ENCODE measurements around the gene SEC16A.

Gene SEC16A

DNA sequence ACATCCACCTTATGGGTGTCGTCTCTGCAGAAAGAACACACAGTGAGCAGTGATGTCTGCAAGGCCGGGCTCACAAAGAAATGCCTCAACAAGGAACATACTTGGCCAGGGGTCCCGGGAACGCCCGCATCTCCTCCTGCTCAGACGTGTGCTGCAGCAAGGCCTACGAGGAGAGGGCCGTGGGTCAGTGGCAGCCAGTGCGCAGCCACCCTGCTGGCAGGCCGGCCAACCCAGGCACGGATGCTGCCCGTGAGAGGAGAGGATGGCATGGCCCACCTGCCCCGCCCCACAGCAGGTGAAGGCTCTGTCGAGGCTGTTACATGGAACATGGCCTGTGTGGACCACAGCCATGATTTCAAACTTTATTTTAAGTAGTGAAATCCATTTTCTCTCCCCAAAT, 19.3 kb downstream of the SEC16A start:
- DNase-seq (ENCODE audit: low read depth in 2 of 2): no peak

DNA sequence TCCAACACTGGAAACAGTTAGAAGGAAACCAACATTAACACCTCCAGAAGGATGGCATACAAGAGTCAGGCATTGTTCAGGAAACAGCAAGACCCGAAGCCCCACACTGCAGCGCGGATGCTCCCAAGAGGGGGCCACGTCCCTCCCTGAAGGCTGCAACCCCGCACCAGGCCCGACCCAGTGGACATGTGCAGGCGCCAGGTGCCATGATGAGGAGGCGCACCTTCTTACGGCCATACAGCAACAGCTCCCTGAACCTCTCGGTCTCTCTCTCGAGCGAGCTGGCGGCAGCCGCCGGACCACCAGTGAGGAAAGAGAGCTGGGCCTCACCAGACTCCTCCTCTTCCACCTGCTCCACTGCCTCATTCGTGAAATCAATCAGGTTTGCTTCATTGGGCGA, 20.2 kb downstream of the SEC16A start:
- no peak for DNase-seq (ENCODE audit: low read depth in 2 of 2)

DNA sequence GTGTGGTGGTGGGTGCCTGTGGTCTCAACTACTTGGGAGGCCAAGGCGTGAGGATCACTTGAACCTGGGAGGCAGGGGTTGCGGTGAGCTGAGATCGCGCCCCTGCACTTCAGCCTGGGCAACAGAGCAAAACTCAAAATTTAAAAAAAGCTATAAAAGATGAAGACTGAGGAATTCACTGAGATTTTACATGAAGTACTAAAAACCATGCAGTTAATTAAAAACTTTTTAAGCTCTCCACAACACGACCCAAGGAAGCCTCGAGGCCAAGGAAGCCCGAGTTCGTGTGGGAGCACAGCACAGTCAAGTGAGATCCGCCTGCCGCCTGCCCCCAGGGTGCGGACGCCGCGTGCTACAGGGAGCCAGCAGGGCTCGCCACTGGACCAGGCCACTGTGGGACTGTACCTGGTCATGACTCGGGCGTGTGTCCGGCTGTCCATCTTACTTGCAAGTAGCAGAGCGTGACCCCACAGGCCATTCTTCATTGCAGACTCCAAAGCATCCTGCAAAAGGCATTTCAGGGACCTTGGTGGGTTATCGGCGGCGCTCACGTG, 22.0 kb downstream of the SEC16A start:
- no peak for DNase-seq (ENCODE audit: low read depth in 2 of 2)

DNA sequence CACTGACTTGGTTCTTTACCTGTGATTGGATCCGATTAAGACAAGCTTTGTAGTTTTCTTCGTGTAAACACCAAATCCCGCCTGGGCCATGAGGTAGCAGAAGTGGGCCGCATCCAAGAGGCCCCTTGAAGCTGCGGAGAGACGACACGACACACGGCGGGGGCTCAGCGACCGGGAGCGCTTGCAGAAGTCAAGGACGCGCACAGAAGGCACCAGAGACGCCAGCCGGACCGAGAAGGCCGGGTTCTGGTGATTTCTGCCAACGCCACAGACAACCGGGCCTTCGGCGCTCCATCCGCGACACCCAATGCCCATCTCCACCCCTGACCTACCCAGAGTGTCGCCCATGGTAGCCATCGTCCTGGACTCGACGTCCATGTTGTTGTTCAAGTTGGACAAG, 23.4 kb downstream of the SEC16A start:
- no peak for DNase-seq (ENCODE audit: low read depth in 2 of 2)

DNA sequence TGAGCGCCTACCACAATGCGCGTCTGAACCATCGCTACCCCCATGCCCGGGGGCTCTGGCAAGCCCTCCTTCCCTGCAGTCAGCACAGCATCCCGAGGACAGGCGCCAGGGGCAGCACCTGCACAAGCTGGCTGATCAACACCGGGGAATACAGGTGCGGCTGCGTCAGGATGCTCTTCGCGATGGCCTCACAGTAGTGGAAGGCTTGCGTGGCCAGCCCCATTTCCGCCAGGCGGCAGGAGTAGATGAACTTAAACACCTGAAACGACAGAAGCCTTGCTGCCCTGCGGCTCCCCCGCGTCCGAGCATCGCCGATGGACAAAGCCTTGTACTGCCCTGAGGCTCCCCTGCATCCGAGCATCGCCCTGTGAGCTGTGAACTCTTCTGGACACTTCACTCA, 25.5 kb downstream of the SEC16A start:
- DNase-seq (ENCODE audit: low read depth in 2 of 2): no peak

DNA sequence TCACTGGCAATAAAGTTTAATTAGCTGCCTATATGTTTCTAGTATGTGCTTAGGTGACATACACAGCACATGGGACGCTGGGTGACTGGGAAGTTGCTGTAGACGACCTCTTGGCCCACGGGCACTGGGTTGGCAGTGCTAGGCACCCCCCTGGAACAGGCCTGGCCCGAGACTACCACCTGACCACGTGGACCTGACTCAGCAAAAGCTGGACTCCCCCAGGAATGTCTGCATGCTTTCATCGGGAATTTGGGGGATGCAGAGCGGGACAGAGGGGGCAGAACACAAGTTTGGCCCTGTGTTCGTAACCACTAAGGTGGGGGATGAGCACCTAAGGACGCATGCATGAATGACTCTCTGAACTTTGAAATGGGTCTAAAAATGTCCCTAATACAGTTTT, 26.6 kb downstream of the SEC16A start:
- DNase-seq (ENCODE audit: low read depth in 2 of 2): no peak

DNA sequence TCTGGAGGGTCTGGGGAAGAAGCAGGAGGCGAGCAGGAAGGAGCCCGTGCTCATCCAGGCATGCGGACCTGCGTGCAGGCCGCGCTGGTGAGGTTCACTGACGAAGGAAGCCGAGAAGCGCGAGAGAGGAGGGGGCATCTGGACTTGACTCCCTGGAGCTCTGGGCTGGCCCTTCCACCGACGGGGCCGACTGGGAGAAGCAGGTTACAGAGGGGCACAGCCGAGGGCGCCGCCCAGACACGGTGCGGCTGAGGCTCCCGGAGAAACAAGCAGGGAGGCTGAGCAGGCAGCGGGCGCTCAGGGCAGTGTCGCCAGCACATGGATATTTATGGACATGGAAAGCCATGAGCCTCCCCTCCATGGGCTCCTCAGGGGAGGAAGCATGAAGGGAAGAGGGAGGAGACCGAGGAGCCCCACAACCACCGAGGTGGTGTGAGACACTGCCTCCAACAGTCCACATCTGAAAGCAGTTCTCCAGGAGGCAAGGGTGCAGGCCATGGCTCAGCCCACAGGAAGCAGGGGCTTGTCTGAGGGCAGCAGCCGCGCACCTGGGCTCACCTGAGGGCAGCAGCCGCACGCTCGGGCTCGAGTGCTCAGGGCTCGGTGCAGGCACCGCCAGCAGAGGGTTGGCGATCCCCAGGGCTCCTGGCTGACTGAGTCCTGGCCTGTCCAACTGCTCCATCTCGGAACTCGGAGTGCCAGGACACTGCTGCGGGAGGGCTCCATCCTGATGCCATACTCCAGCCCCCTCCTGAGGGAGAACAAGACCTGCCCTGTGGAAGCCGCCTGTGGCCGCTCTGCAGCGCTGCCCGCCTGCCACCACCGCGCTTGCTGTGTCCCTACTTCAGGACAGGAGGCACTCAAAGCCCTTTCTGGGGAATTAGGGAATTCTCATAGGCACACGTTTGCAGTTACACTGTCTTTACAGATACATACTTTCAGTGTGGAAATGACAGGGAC, 27.5 kb downstream of the SEC16A start:
- no peak for DNase-seq (ENCODE audit: low read depth in 2 of 2)

DNA sequence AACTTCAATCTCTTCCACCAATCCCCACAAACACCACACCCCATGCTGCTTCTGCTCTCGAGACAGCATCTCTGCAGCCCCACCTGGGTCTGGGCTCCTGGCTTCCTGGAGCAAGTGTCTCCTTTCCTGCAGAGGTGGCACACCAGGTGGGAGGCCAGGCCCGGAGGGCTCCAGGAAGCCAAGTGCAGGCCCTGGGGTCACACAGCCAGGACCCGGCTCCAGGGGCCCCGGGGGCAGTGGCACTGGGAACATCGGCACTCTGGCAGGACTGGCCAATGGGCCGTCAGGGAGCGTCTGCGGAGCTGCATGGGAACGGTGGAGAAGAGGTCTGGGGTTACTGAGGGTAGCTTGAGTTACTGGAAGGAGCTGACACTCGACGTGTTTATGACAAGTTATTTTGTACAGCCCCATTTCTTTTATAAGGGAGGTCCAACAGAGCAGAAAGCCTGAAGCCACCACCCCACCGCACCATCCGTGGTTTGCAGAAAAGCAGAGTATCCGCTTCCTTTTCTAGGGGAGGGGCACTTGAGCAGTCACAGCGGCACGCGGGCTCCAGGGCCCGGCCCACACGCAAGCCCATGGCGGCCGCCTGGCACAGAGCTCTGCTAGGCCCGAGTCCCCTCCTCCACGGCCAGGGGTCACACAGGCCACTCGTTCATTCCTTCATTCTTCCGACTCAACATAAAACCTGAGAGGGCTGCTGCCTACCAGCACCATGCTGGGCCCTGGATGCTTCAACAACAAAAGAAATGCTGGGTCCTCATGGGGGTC, 28.6 kb downstream of the SEC16A start:
- DNase-seq (ENCODE audit: low read depth in 2 of 2): no peak

DNA sequence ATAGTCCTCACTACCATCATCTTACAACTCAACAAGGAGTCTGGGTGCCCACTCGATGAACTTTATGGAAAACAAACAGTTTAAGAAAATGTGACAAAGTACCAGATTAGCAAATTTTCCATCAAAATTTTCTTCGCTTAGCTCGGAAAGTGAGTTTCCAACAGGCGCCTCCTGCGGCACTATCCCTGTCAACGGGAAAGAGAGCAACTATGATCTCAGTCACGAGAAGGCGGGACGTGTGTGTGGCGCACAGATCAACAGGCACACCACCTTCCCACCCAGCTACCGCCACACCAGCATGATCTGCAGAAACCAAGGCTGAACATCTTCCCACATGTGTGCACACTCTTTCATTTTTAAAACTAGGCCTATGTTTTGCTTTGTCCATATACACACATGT, 29.5 kb downstream of the SEC16A start:
- DNase-seq (ENCODE audit: low read depth in 2 of 2): no peak

DNA sequence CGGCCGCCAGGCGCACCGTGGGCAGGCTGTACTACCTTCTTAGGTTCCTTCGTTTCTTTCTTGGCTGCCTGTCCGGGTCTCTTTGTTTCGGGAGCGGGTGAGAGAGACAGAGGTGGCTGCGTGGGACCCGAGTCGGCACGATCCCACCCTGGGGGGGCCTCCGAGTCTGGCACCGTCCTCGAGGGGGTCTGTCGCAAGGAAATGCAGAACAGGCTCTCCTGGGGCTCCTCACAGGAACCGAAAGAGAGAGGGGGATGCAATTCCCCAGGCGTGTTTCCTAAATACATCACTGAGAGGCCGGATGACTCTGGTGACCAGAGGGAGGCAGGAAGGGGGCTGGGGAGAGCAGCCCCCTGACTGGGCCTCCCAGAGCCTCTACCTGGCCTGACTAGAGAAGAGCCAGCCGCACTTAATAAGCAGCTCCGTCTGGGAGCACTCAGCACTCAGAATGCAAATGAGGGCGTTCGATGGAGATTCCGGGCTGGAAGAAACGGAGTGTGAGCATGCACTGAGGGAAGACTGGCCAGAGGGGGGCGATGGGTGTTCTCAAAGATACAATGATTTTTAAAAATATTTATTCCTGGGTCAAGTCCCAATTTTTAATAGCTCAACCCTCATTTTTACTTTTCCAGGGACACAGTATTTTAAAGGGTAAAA, 31.5 kb downstream of the SEC16A start:
- DNase-seq (ENCODE audit: low read depth in 2 of 2): no peak

DNA sequence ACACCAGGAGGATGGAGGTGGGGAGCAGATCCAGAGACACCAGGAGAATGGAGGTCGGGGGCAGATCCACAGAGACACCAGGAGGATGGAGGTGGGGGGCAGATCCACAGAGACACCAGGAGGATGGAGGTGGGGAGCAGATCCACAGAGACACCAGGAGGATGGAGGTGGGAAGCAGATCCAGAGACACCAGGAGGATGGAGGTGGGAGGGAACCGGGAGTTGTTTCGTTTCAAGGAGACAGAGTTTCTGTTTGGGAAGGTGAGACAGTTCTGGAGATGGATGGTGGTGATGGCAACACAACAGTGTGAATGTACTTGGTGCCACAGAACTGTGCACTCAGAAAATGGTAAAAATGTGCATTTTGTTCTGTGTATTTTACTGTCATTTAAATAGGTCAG, 34.2 kb downstream of the SEC16A start:
- no peak for DNase-seq (ENCODE audit: low read depth in 2 of 2)

DNA sequence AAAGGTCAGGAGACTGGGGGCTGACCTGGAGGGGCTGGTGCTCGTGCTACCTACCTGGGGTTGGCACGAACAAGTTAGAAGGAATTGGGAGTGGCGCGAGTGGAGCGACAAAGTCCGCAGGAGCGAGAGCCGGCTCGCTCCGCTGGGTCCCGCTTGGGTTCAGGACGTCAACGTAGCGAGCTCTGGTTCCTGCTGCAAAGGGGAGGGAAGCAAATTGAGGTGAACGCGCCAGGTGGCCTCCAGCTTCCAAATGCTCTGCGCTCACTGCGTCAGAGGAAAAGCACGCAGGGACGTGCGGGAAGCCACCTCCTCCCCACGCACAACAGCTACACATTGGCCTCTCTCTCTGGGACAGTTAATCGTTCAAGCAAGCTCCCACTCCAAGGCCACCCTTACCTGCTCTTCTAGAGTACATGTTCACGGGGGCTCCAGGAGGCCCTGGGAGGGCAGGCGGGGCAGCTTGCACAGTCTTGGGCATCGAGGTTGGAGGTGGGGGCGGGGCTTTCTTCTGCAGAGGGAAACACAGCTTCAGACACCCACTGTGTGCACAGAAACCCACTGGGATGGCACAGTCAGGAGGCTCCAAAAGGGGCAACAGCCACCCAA, 35.6 kb downstream of the SEC16A start:
- no peak for DNase-seq (ENCODE audit: low read depth in 2 of 2)

DNA sequence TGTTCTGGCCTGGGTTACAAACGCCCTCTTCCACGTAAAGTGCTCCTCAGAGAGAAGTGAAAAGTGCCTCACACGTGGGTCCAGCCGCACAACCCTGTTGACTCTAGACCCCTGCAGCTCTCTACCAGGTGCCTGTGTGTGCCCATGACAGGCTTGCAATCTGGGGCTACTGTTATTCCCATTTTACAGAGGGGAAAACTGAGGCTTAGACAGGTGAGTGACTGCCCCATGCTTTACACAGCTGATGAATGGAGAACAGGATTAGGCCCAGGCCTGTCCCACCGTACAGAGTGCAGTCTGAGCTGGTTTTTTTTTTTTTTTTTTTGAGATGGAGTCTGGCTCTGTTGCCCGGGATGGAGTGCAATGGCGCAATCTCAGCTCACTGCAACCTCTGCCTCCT, 37.0 kb downstream of the SEC16A start:
- DNase-seq (ENCODE audit: low read depth in 2 of 2): no peak

DNA sequence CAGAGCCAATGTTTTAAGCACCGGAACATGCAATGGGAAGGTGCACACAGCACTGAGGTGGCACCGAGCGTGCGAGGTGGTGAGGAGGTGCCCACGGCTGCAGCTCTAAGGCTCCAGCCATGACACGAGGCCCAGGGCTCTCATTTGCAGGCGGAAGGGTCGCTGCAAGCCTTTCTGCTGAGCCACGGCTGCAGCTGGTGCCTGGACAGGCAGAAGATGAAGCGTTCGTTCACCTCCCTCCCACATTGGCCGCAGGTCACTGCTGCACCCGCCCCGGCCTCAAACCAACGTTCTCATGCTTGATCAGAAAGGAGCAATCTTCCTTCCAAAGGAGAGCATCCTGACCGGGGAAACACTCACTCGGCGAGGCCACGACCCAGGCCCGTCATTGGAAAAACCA, 38.7 kb downstream of the SEC16A start:
- no peak for DNase-seq (ENCODE audit: low read depth in 2 of 2)

DNA sequence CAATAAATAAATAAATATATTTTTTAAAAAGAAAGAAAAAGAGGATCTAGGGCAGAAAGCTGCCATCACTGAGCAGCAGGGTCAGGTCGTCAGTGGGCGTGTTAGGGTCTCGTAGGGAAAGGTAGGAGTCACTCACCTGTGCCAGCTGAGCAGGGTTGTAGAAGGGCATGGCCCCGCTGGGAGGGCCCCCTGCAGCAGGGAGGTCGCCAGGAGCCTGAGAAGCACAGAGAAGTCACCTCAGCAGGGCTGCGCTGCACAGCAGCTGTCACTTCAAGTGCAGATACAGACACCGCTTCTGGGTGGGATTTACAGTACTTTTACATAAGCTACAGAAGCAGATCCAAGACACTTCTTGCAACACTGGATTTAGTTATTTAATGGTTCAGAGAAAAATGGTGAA, 39.2 kb downstream of the SEC16A start:
- no peak for DNase-seq (ENCODE audit: low read depth in 2 of 2)

DNA sequence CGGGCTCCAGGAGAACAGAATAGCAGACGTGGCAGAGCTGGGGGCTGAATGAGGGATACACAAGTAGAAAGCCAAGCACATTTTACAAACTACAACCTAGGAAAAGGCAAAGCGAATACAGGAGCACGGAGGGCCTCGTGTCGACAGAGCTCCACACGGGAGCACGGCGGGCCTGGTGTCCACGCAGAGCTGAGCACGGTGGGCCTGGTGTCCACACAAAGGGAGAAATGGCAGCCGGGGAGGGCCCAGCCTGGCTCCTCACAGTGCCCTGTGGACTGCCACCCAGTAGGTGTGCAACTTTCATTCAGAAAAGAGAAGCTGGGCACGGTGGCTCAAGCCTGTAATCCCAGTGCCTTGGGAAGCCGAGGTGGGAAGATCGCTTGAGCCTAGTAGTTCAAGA, 39.8 kb downstream of the SEC16A start:
- DNase-seq (ENCODE audit: low read depth in 2 of 2): no peak

DNA sequence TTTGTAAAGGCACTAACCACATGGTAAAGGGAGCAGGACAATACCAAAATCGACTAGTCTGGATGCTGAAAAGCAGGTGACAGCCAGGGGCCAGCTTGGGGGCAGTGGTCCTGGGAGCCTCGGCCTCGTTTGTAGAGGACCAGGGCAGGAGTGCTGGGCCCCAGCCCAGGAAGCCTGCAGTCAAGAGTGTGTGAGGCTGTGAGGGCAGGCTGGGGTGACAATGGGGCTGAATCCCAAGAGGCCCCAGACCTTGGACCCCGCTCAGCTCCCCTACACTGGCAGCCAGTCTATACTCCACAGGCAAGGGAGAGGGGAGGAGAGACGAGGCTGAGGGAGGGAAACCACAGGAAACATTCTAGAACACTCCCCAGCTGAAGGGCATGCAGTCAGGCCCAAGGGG, 40.6 kb downstream of the SEC16A start:
- DNase-seq (ENCODE audit: low read depth in 2 of 2): no peak

DNA sequence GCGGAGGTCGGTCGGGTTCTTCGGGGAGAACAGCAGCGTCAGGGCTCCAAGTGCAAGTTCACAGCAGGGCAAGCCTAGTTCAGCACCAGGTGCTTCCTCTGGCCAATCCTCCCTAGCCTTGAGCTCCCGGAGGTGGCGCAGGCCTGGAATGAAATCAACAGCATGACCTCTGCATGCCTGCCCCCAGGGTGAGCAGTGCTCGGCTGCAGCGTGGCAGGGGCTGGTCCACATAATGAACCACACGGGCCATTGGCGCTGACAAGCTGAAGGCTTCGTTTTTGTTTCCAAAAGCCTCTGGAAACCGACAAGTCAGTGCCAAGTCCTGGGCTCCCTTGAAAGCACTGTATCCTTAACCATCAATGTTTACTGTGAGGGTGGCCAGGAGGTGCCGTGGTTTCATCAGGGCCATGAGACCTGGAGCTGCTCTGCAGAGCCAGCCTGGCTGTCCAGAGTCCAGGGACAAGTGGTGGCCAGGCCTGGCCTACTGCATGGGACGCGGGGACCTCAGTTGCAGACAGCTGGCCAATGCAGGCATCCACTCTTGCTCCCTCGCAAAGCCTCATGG, 41.1 kb downstream of the SEC16A start:
- DNase-seq (ENCODE audit: low read depth in 2 of 2): no peak

DNA sequence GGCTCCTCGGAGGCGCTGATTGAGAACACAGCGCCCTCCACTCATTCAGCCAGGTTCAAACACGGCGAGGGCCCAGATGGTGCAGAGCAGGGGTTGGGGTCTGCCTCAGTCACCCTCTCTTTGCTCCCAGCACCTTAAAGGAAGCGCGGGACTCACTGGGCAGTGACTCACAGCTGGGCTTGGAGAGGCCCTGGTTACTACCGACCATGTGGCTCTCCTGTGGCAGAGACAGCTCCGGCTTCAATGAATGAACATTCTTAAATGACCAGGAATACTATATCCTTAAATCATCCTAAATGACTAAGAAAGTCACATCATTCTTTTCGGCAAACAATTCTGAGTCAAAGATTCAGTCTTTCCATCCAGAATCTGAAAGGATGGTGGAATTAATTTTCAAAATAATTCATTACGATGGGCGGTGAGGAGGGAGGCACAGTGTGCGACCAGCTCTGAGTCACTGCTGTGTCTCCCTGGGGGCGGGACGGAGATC, 41.6 kb downstream of the SEC16A start:
- no peak for DNase-seq (ENCODE audit: low read depth in 2 of 2)

DNA sequence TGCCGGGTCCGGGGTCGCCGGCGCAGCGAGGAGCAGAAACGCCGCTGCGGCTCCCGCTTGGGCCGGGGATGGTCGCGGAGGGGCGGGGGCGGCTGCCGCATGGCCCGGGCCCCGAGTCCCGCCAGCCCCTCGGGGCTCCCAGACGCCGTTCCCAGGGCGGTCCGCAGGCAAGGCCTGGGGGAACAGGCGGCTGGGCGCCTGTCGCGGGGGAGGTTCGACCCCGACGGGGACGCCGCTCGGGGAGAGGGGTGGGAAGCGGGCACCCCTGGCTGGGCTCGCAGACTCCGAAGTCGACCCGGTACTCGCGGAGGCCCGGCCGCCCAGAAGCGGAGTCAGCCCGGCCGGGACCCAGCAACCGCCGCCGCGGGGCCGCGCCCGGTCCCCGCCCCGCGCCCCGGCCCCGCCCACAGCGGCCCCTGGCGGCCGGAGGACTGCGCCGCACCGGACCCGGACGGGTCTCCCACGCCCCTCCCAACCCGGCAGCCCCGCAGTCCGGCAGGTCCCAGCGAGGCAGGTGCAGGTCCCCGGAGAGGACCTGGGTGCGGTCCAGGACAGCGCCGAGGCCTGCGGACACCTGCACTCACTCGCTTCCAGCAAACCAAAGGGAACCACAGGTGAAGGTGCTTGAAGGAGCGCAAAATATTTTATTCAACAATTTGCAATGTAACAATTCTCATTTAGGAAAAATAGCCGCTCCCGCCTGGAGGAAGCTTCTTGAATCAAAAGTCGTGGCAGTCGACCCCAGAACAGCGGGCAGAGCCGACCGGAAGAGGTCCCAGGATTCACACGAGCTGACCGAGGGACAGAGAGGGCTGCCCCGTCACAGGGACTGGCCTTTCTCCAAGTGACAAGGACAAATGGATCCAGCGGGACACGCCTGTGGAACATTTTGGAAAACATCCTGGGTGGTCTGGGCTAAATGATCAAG, 43.1 kb downstream of the SEC16A start, which contains the start of gene INPP5E:
INPP5E (minus strand) TSS at position 365 of the 928 bp plus-strand sequence. CDS start 426 bp downstream, outside the sequence.
- DNase-seq (ENCODE audit: low read depth in 2 of 2): peak; percentile 63 to 90

Data from stimulated activated CD4-positive, alpha-beta T cell treated with anti-CD3 and anti-CD28 coated beads, Interleukin-1b, Interleukin-23, amount 100 ng/mL, for 1 hour (primary cell).